ENCODE data around the gene ABHD6.

Gene ABHD6

DNA sequence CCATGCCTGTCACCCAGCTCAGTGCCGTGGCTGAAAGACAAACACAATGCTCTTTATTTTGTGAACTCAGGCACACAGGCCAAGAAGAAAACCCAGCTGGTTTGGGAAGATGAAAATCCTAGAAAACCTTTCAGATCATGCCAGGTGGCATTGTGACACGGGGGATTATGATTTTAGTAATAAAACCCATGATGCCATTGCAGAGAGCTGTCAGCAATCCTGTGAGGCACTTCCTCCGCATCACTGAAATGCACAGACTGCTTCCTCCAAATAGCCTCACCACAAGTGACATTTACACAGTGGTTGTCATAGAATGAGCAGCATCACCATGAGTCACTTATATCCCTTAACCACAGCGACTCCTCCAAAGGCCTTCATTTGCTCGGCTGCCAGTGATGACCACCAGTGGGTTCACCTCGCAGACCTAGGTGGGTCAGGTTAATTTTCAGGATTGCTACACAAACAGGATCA, 22.7 kb downstream of the ABHD6 start:
- Histone ChIP-seq H3K27ac (ENCODE audit: low read length) (no peak overlapping the region), H4K20me1 (ENCODE audit: insufficient read depth, low read length) (no peaks in the 10 kb centered on the region), H3F3A (ENCODE audit: insufficient read depth, low read length) (no peaks in the 10 kb centered on the region), H3K4me1 (ENCODE audit: low read length) (no peaks in the 10 kb centered on the region), H3K4me2 (ENCODE audit: low read depth, low read length) (no peak overlapping the region), H3K27me3 (replicated peaks; ENCODE audit: insufficient read depth, low read length) (no peaks in the 10 kb centered on the region), H3K4me3 (ENCODE audit: low read length) (no peak overlapping the region), H3K36me3 (replicated peaks; ENCODE audit: insufficient read depth, low read length) (no peaks in the 10 kb centered on the region), H3K9me3 (replicated peaks; ENCODE audit: insufficient read depth, low read length) (no peaks in the 10 kb centered on the region), H3K9me2 (replicated peaks; ENCODE audit: insufficient read depth, low read length) (no peaks in the 10 kb centered on the region), H2AFZ (ENCODE audit: low read length) (no peak overlapping the region), H3K9ac (ENCODE audit: low read length) (no peak overlapping the region), H3K79me2 (ENCODE audit: low read length) (no peaks in the 10 kb centered on the region)
- no peak for TF ChIP-seq EZH2phosphoT487 (IDR thresholded peaks at IDR 0.05; ENCODE audit: low read length)
- TF ChIP-seq EZH2 (optimal IDR thresholded peaks at IDR 0.05; ENCODE audit: low read depth, low read length), result no peak
- TF ChIP-seq, protein P1, sequence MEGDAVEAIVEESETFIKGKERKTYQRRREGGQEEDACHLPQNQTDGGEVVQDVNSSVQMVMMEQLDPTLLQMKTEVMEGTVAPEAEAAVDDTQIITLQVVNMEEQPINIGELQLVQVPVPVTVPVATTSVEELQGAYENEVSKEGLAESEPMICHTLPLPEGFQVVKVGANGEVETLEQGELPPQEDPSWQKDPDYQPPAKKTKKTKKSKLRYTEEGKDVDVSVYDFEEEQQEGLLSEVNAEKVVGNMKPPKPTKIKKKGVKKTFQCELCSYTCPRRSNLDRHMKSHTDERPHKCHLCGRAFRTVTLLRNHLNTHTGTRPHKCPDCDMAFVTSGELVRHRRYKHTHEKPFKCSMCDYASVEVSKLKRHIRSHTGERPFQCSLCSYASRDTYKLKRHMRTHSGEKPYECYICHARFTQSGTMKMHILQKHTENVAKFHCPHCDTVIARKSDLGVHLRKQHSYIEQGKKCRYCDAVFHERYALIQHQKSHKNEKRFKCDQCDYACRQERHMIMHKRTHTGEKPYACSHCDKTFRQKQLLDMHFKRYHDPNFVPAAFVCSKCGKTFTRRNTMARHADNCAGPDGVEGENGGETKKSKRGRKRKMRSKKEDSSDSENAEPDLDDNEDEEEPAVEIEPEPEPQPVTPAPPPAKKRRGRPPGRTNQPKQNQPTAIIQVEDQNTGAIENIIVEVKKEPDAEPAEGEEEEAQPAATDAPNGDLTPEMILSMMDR (IDR thresholded peaks at IDR 0.05; ENCODE audit: low read length), result no peak
- no peak for DNase-seq

DNA sequence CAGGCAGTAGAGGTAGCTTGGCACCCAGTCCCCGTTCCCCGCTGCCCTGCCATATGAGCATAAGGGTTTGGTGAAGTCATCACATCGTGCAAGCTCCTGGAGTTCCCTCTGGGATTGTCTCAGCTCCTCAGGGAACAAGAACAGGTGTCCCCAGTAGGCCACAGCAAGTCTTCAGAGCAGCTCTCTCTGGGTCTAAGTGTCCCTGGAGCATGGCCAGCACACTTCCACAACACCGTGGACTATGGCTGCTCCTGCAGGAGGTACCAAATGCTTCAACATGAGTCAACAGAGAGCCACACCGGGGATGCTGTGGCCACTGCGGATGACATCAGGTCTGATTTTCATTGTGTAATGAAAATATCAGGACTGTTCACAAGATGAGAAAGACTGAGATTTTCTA, 23.1 kb downstream of the ABHD6 start:
- Histone ChIP-seq H2AFZ (ENCODE audit: low read length) (no peak overlapping the region), H3K27ac (ENCODE audit: low read length) (no peak overlapping the region), H4K20me1 (ENCODE audit: insufficient read depth, low read length) (no peaks in the 10 kb centered on the region), H3K79me2 (ENCODE audit: low read length) (no peaks in the 10 kb centered on the region), H3K27me3 (replicated peaks; ENCODE audit: insufficient read depth, low read length) (no peaks in the 10 kb centered on the region), H3K9me3 (replicated peaks; ENCODE audit: insufficient read depth, low read length) (no peaks in the 10 kb centered on the region), H3K36me3 (replicated peaks; ENCODE audit: insufficient read depth, low read length) (no peaks in the 10 kb centered on the region), H3K4me1 (ENCODE audit: low read length) (no peaks in the 10 kb centered on the region), H3K4me3 (ENCODE audit: low read length) (no peak overlapping the region), H3K9me2 (replicated peaks; ENCODE audit: insufficient read depth, low read length) (no peaks in the 10 kb centered on the region), H3K4me2 (ENCODE audit: low read depth, low read length) (no peak overlapping the region), H3F3A (ENCODE audit: insufficient read depth, low read length) (no peaks in the 10 kb centered on the region), H3K9ac (ENCODE audit: low read length) (no peak overlapping the region)
- no peak for DNase-seq
- TF ChIP-seq, protein P1 (IDR thresholded peaks at IDR 0.05; ENCODE audit: low read length), result no peak
- TF ChIP-seq EZH2 (optimal IDR thresholded peaks at IDR 0.05; ENCODE audit: low read depth, low read length), result no peak
- no peak for TF ChIP-seq EZH2phosphoT487 (IDR thresholded peaks at IDR 0.05; ENCODE audit: low read length)

- no peak for DNase-seq
- TF ChIP-seq EZH2phosphoT487 (IDR thresholded peaks at IDR 0.05; ENCODE audit: low read length), result no peak
- TF ChIP-seq, protein P1 (IDR thresholded peaks at IDR 0.05; ENCODE audit: low read length), result no peak
- TF ChIP-seq EZH2 (optimal IDR thresholded peaks at IDR 0.05; ENCODE audit: low read depth, low read length), result no peak
- Histone ChIP-seq H3K36me3 (replicated peaks; ENCODE audit: insufficient read depth, low read length) (no peaks in the 10 kb centered on the region), H3K79me2 (ENCODE audit: low read length) (no peaks in the 10 kb centered on the region), H3K4me1 (ENCODE audit: low read length) (no peaks in the 10 kb centered on the region), H3K27ac (ENCODE audit: low read length) (no peak overlapping the region), H3F3A (ENCODE audit: insufficient read depth, low read length) (no peaks in the 10 kb centered on the region), H3K27me3 (replicated peaks; ENCODE audit: insufficient read depth, low read length) (no peaks in the 10 kb centered on the region), H3K4me2 (ENCODE audit: low read depth, low read length) (no peak overlapping the region), H4K20me1 (ENCODE audit: insufficient read depth, low read length) (no peaks in the 10 kb centered on the region), H2AFZ (ENCODE audit: low read length) (no peak overlapping the region), H3K4me3 (ENCODE audit: low read length) (no peak overlapping the region), H3K9me3 (replicated peaks; ENCODE audit: insufficient read depth, low read length) (no peaks in the 10 kb centered on the region), H3K9ac (ENCODE audit: low read length) (no peak overlapping the region), H3K9me2 (replicated peaks; ENCODE audit: insufficient read depth, low read length) (no peaks in the 10 kb centered on the region)
Measured at GRCh38 chr3:58261954-58262666, 24.5 kb downstream of the ABHD6 start.

Data from MM.1S (cell line).